Suprapubic skin (tissue), 4 donors: ENCODE measurements around the gene RNF150. TPM values are rescaled to one million over a fixed set of nuclear protein-coding genes. Genes with fewer than 3 reads are reported as not detected.

Experiments used
- DNase-seq, 2 donors: peaks; one replicate each; pipeline ENCODE4 v3.0.0-alpha.2; 2019; ENCODE audit warnings: low spot score in 2 of 2
- H3K27ac ChIP-seq: fragments of 200-600 bp; sonication (generic); one replicate; pipeline ENCODE4 v1.5.1; 2019
- H3K27me3 ChIP-seq: fragments of 200-600 bp; sonication (generic); one replicate; pipeline ENCODE4 v1.5.1; 2019
- H3K36me3 ChIP-seq: fragments of 200-600 bp; sonication (generic); one replicate; pipeline ENCODE4 v1.5.1; 2019
- H3K4me1 ChIP-seq: fragments of 200-600 bp; sonication (generic); one replicate; pipeline ENCODE4 v1.5.1; 2019
- H3K4me3 ChIP-seq: fragments of 200-600 bp; sonication (generic); one replicate; pipeline ENCODE4 v1.5.1; 2019; ENCODE audit warnings: mild to moderate bottlenecking
- H3K9me3 ChIP-seq: fragments of 200-600 bp; sonication (generic); one replicate; pipeline ENCODE4 v1.5.1; 2019
- EP300 ChIP-seq: sonication (generic); formaldehyde crosslinking; IDR thresholded peaks from one replicate; pipeline ENCODE4 v1.6.1; 2017; ENCODE audit warnings: antibody characterized with exemption
- POLR2A ChIP-seq, 2 donors: fragments of 450-650 bp; IDR thresholded peaks; one replicate each; pipeline ENCODE4 v1.6.1; 2017; ENCODE audit warnings: antibody characterized with exemption in 2 of 2, mild to moderate bottlenecking in 2 of 2, moderate library complexity in 2 of 2
- POLR2AphosphoS5 ChIP-seq, 3 donors: sonication (generic); formaldehyde crosslinking; IDR thresholded peaks; one replicate each; pipeline ENCODE4 v1.6.1; 2017; ENCODE audit warnings: antibody characterized with exemption in 3 of 3
- WGBS: methylation state at CpG from one replicate; pipeline ENCODE4 v1.1.5; 2018; 5-methylcytosine and 5-hydroxymethylcytosine counted together
- total RNA-seq, 4 donors: library from RNA; depleted of rRNA; stranded (reverse); fragments of >200 nt; gene quantifications; one replicate each; pipeline ENCODE4 v1.1.0, GENCODE V29; 2016
- TF ChIP-seq, protein P1 (sequence below), 2 donors: fragments of 200-600 bp in 1 of 2; fragments of 450-650 bp in 1 of 2; sonication (generic) in 1 of 2; IDR thresholded peaks; one replicate each; pipeline ENCODE4 v1.5.1; 2016 to 2019; ENCODE audit warnings: antibody characterized with exemption in 2 of 2, mild to moderate bottlenecking in 1 of 2, moderate library complexity in 1 of 2

The RNF150 gene
- total RNA-seq, 4 donors from 2014 or later, result 0.83 to 4.0 (median 2.6) TPM

GRCh38 chr4:140986045-140986444 lies 147.2 kb downstream of the RNF150 start:
- no peaks in the 10 kb centered on the region for H3K27me3 ChIP-seq
- H3K9me3 ChIP-seq, result no peaks in the 10 kb centered on the region
- H3K36me3 ChIP-seq, result no peaks in the 10 kb centered on the region
- no peak for DNase-seq
- H3K27ac ChIP-seq, result no peak overlapping the region
- WGBS, result 78% methylated on average over 5 of the region's 5 CpGs
- no peaks in the 10 kb centered on the region for H3K4me1 ChIP-seq
- TF ChIP-seq POLR2AphosphoS5 (IDR thresholded peaks at IDR 0.05) (no peak), POLR2A (IDR thresholded peaks at IDR 0.05) (no peak), EP300 (no peak)
- TF ChIP-seq, protein P1, sequence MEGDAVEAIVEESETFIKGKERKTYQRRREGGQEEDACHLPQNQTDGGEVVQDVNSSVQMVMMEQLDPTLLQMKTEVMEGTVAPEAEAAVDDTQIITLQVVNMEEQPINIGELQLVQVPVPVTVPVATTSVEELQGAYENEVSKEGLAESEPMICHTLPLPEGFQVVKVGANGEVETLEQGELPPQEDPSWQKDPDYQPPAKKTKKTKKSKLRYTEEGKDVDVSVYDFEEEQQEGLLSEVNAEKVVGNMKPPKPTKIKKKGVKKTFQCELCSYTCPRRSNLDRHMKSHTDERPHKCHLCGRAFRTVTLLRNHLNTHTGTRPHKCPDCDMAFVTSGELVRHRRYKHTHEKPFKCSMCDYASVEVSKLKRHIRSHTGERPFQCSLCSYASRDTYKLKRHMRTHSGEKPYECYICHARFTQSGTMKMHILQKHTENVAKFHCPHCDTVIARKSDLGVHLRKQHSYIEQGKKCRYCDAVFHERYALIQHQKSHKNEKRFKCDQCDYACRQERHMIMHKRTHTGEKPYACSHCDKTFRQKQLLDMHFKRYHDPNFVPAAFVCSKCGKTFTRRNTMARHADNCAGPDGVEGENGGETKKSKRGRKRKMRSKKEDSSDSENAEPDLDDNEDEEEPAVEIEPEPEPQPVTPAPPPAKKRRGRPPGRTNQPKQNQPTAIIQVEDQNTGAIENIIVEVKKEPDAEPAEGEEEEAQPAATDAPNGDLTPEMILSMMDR (IDR thresholded peaks at IDR 0.05), result no peak
- no peak overlapping the region for H3K4me3 ChIP-seq

- Histone ChIP-seq H3K4me1 (no peaks in the 10 kb centered on the region), H3K4me3 (no peak overlapping the region), H3K27me3 (no peaks in the 10 kb centered on the region), H3K36me3 (no peaks in the 10 kb centered on the region), H3K9me3 (no peaks in the 10 kb centered on the region), H3K27ac (no peak overlapping the region)
- TF ChIP-seq EP300, result no peak
- TF ChIP-seq POLR2AphosphoS5 (IDR thresholded peaks at IDR 0.05), result no peak
- no peak for TF ChIP-seq POLR2A (IDR thresholded peaks at IDR 0.05)
- TF ChIP-seq, protein P1 (IDR thresholded peaks at IDR 0.05), result no peak
- 93% methylated on average over 5 of the region's 5 CpGs for WGBS
- DNase-seq, result no peak
These were observed 150.5 kb downstream of the RNF150 start for GRCh38 chr4:140982613-140983340.

GRCh38 chr4:140980426-140981200 lies 152.7 kb downstream of the RNF150 start:
- WGBS, result 44% methylated on average over 5 of the region's 5 CpGs
- no peak for DNase-seq
- no peaks in the 10 kb centered on the region for H3K9me3 ChIP-seq
- no peak for TF ChIP-seq POLR2A (IDR thresholded peaks at IDR 0.05)
- TF ChIP-seq POLR2AphosphoS5 (IDR thresholded peaks at IDR 0.05), result no peak
- TF ChIP-seq EP300, result no peak
- TF ChIP-seq, protein P1 (IDR thresholded peaks at IDR 0.05), result no peak
- no peaks in the 10 kb centered on the region for H3K4me1 ChIP-seq
- no peak overlapping the region for H3K27ac ChIP-seq
- no peak overlapping the region for H3K4me3 ChIP-seq
- no peaks in the 10 kb centered on the region for H3K27me3 ChIP-seq
- no peaks in the 10 kb centered on the region for H3K36me3 ChIP-seq

DNA sequence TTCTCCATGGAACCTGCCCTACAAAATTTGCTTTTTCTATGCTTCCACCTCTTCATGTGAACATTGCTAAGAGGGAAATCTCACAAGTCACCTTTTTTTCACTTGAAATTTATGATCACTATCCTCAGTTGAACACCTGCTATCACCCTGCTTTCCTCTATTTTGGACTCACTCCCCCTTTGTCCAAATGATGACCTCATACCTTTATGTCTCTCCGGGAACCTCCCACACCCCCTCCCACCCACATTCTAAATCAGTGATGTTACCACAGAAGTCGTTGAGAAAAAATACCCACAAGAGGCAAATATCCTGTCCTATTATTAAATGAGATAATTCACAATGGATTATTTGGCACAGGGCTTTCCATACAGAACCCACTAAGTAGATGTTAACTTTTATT lies 156.5 kb downstream of the RNF150 start:
- no peak for DNase-seq
- Histone ChIP-seq H3K36me3 (no peaks in the 10 kb centered on the region), H3K4me3 (no peak overlapping the region), H3K27me3 (no peaks in the 10 kb centered on the region), H3K9me3 (no peaks in the 10 kb centered on the region), H3K27ac (no peak overlapping the region), H3K4me1 (no peaks in the 10 kb centered on the region)
- 75% methylated on average over 2 of the region's 2 CpGs for WGBS
- TF ChIP-seq POLR2AphosphoS5 (IDR thresholded peaks at IDR 0.05) (no peak), EP300 (no peak), POLR2A (IDR thresholded peaks at IDR 0.05) (no peak)
- TF ChIP-seq, protein P1 (IDR thresholded peaks at IDR 0.05), result no peak
